Left lobe of liver (tissue), 2 donors: ENCODE results near the gene FCN3. TPM values are rescaled to one million over a fixed set of nuclear protein-coding genes. Genes with fewer than 3 reads are reported as not detected.

ENCODE experiments used
- ATAC-seq: fragments of 200-7000 bp; cut with Tn5 transposase; one replicate; pipeline ENCODE4 v1.9.1; 2020; ENCODE audit warnings: mild to moderate bottlenecking, moderate library complexity
- DNase-seq: peaks from one replicate; pipeline ENCODE4 v3.0.0-alpha.2; 2020; ENCODE audit warnings: low spot score
- total RNA-seq: library from RNA; stranded (reverse); gene quantifications from one replicate; pipeline ENCODE4 v1.2.1, GENCODE V29; 2021
- donor health status: DM: no; HTN: no; CAD: no; lungs with moderate emphysema.
- donor health status: DM: no; HTN: yes; CAD: no.

The FCN3 gene
- total RNA-seq, 1 donor from 2014 or later: 101 TPM

GRCh38 chr1:27361044-27361402 is 13.6 kb downstream of the FCN3 start:
- ATAC-seq: no peak
- no peak for DNase-seq

GRCh38 chr1:27360159-27361043 is 14.2 kb downstream of the FCN3 start:
- no peak for DNase-seq
- no peak for ATAC-seq

DNA sequence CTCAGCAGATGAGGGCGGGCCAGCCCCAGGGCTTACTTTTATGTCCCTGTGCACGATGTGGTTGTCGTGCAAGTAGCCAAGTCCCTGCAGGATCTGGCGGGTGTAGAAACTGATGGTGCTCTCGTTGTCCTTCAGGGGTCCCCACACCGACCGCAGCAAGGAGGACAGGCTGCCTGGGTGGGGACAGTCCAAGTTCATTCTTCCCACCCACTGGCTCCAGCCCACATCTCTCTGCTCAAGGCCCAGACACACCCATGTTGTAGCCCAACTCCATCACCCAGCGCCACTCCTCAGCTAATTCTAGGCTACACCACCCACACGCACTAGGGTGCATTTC is 14.8 kb downstream of the FCN3 start:
- ATAC-seq: no peak
- no peak for DNase-seq

DNA sequence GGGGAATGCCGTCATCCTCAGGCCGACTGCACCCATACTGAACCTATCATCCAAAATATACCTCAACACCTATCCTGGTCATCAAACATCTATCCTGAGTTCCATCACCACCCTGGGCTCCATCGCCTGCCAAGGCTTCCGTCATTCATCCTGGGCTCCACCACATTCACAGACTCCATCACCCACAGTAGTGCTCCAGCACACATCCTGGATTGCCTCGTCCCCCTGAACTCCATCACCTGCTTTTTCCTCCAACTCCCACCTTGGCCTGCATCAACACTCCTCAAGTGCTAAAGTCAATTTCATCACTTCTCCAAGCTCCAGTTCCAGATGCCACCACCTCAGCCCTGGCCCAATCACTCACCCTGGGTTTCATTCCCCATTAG is 15.7 kb downstream of the FCN3 start:
- no peak for ATAC-seq
- DNase-seq: no peak

DNA sequence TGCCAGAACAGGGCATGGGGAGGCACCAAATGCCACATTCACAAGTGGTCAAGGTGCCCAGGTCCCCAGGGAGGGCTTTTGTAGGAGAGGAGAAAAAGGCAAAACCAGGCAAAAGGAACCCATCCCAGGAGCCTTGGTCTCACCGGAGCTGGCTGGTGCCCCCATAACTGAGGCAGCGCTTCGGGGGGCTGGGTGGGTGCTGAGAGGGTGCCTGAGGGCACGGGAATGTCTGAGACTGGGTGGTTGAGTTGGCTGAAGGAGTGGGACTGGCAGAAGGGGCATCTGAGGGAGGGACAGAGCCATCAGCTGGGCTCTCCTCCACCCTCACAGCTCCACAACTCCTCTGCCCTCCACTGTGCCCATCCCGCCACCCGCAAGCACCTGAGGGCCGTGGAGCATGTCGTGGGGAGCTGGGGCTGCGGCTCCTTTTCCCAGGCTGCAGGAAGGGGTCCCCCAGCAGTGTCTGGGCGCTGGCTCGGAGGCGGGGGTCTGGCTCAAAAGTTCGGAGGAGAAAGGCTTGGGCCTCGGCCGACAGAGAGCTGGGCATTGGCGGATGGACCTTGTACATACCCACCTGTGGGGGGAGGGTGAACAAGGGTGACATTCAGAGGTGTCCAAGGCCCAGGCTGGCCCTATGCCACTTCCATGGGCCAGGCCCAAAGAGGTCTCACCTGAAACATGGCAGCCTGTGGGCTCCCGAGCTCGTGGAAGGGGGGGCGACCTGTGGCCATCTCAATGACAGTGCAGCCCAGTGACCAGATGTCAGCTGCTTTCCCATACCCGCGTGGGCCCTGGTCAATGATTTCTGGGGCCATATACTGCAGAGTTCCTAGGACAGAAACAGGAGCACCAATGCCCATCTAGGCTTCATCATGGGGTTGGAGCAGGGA is 16.3 kb downstream of the FCN3 start:
- ATAC-seq (no peak), DNase-seq (no peak)

- ATAC-seq: peak; percentile 97
- DNase-seq: peak; percentile 81
These were observed 17.2 kb downstream of the FCN3 start for GRCh38 chr1:27357281-27358037.

DNA sequence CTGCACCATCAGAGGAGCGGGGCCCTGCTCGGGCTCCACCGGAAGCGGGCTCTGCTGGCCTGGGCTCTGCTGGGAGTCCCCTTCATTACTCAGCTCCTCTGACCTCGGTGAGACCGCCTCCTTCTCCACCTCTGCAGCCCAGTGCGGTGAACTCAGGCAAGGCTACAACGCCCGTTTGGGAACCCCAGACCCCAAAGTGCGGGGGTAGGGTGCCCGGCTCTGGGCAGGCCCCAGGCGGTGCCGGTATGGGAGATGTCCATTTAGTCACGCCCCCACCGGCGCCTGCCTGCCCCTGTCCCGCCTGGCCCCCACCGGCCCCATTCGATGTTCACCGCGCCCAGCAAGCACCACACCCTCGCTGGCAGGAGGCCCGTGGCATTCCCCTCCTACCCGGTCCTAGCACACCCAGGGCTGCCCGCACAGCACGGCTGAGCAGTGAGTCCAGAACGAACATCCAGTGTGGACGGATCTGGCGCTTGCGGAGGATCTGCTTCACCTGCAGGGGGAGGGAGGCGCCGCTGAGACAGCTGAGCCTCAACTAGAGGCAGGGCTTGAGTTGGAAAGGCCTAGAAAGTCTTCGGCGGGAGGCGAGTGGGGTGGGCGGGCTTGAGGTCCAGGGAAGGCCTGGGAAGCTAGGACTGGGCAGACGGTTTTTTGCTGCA is 17.9 kb downstream of the FCN3 start:
- no peak for ATAC-seq

DNA sequence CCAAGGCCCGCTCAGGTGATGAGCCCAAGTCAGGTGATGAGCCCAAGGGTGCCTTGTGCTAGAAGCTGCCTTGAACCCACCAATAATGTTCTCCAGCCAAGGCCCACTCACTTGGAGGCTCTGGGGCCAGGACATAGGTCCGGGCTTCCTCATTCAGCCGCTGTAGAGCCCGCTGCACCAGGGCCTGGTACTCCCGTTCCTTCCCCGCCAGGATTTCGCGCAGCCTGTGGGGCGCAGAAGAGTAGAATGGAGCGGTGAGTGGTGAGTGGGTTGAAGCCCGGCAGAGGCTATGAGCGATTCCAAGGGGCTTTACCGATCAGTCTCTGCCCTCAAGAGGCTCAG is 18.4 kb downstream of the FCN3 start:
- ATAC-seq (no peak), DNase-seq (no peak)

More for the DNA sequence above, 17.9 kb downstream of the FCN3 start:
- no peak for DNase-seq

DNA sequence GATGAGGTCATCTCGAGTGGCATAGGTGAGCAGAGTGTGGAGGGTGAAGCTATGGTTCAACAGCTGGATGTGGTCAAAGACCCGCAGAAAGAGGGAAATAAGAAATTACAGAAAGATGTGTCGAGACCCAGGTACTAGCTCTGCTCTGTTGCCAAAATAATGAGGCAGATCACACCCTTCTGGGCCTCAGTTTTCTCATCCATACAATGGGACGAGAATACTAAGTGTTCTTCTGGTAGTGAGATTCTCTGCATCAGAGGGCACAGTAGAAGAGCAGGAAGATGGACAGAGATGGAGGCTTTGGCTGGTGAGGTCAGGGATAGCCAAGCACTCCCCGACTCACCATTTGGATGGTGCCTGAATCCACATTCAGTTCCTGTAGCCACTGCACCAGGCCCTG is 18.9 kb downstream of the FCN3 start:
- ATAC-seq: no peak

GRCh38 chr1:27353629-27354028 is 21.0 kb downstream of the FCN3 start:
- no peak for DNase-seq
- ATAC-seq: no peak

More for the DNA sequence above, 18.9 kb downstream of the FCN3 start:
- no peak for DNase-seq

- no peak for DNase-seq
- ATAC-seq: no peak
These were observed 21.5 kb downstream of the FCN3 start for GRCh38 chr1:27353166-27353565.

- DNase-seq (no peak), ATAC-seq (peak; percentile 61)
These were observed 23.0 kb downstream of the FCN3 start for GRCh38 chr1:27351541-27352107.

- DNase-seq (no peak), ATAC-seq (peak; percentile 6)
These were observed 23.7 kb downstream of the FCN3 start for GRCh38 chr1:27350663-27351540.

GRCh38 chr1:27349784-27350662 is 24.6 kb downstream of the FCN3 start:
- no peak for DNase-seq
- peak; percentile 78 for ATAC-seq

GRCh38 chr1:27348861-27349783 is 25.5 kb downstream of the FCN3 start:
- ATAC-seq: peak; percentile 69
- DNase-seq: no peak

DNA sequence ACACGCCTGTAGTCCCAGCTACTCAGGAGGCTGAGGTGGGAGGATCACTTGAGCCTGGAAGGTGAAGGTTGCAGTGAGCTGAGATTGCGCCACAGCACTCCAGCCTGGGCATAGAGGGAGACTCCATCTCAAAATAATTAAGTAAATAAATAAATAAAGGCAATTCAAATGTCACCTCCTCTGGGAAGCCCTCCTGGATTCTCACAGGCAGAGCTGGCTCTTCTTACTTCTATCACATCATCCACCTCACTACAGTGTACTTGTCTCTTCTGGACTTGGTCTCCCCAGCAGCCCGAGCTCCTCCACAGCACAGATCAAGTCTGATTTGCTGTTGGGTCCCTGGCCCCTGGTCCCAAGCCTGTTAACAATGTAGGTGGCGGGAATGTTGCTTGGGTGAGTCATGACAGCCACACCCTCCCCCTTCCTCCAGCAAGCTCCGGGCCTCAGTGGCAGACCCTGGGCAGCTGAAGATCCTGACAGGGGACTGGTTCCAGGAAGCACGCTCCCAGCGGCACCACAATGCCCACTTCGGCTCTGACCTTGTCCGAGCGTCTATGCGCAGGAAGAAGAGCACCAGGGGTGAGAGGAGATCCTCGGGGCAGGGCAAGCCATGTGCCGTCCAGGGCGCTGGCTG is 27.5 kb downstream of the FCN3 start:
- no peak for ATAC-seq
- DNase-seq: no peak

GRCh38 chr1:27346357-27346756 is 28.3 kb downstream of the FCN3 start:
- no peak for DNase-seq
- no peak for ATAC-seq
